Right renal pelvis (tissue), 4 donors: ENCODE data around the gene PPIF. TPM values are rescaled to one million over a fixed set of nuclear protein-coding genes. Genes with fewer than 3 reads are reported as not detected.

Source experiments
- DNase-seq, 4 donors: peaks; one replicate each; pipeline ENCODE4 v3.0.0-alpha.2; 2013; ENCODE audit warnings: low read depth in 4 of 4, low spot score in 3 of 4, missing footprints in 1 of 4
- polyA plus RNA-seq, 4 donors: library from polyadenylated mRNA; unstranded; fragments of 120-200 nt; gene quantifications; one replicate each; pipeline ENCODE4 v1.2.1, GENCODE V29; 2013; ENCODE audit not compliant: insufficient read length in 4 of 4

The PPIF gene
- polyA plus RNA-seq, 4 donors: 67.4 to 73.9 (median 69.2) TPM

- no peak for DNase-seq
Observed at GRCh38 chr10:79346388-79347225, 662 bp upstream of the PPIF start.

- no peak for DNase-seq
Observed at GRCh38 chr10:79347894-79348639, 798 bp downstream of the PPIF start.

- no peak for DNase-seq
Observed at GRCh38 chr10:79348640-79348988, 1.3 kb downstream of the PPIF start.

DNA sequence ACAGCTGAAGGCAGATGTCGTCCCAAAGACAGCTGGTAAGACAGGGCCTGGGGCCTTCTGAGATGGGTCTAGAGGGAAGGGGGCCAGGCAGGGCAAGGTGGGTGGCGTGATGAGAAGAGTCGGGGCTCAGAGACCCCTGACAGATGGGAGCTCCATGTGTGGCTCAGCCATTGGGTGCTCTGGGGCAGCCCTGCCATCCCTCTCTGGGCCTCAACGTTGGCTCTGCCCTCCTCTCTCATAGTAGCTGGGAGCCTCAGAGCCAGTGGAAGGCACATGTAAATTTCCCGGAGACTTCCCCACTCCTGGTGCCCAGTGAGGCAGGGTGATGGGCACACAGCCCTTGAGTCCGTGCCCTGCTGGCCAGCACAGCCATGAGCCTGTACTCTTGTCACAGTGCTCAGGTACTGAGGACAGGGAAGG is 1.8 kb downstream of the PPIF start:
- no peak for DNase-seq

DNA sequence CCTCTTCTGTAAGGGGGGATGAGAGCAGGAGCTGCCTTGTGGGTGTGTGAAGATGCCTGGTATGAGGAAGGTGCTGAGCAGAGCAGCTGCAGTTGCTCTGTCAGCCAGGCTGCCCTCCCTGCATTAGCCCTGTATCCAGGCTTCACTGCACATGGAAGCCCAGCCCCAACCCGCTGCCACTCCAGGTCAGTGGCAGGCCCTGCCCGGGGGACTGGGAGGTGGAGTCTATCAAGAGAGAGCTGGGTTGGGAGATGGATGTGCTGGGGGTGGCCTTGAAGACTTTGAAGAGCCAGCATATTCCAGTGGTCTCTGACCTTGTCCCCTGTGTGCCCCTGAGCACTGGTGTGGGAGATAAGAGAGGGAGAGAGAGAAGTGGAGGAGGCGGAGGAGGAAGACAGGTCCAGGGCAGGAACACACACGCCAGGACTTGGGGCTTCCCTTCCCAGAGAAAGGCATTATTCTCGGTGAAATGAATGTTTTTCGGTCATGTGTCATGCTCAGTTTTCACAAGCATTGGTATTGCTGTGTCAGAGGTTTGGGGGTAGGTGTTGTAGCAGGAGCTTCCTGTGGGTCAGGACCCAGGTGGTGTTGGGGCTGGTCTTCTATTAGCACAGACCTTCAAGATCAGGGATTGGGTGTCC is 2.6 kb downstream of the PPIF start:
- DNase-seq: no peak

- no peak for DNase-seq
Observed at GRCh38 chr10:79350407-79351154, 3.3 kb downstream of the PPIF start.

- DNase-seq: no peak
Observed at GRCh38 chr10:79351332-79351731, 4.1 kb downstream of the PPIF start.

GRCh38 chr10:79352035-79352877 is 5.0 kb downstream of the PPIF start:
- no peak for DNase-seq

DNA sequence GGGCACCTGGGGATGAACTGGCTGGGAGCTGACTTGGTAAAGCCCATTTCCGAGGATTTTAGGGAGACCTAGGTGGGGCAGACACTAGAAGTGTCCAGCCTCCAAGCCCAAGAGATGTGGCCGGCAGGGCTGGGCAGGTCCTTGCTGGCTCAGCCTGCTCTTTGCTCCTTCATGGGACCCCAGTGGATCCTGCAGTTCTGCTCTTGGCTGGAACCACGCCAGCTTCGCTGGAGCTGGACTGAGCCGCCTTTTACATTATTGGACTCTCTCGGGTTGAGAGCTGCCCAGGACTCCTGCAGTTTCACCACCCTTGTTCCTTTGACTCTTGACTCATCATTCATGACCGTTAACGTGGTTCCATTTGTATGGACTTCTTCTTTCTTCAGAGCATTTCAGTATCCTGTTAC is 5.7 kb downstream of the PPIF start:
- DNase-seq: no peak

GRCh38 chr10:79353726-79354125 is 6.5 kb downstream of the PPIF start:
- DNase-seq: no peak

- DNase-seq: no peak
Observed at GRCh38 chr10:79354141-79354540, 6.9 kb downstream of the PPIF start.

- no peak for DNase-seq
Observed at GRCh38 chr10:79354615-79355014, 7.3 kb downstream of the PPIF start.

- DNase-seq: no peak
Observed at GRCh38 chr10:79355420-79356017, 8.2 kb downstream of the PPIF start.

- no peak for DNase-seq
Observed at GRCh38 chr10:79356104-79356503, 8.8 kb downstream of the PPIF start.

DNA sequence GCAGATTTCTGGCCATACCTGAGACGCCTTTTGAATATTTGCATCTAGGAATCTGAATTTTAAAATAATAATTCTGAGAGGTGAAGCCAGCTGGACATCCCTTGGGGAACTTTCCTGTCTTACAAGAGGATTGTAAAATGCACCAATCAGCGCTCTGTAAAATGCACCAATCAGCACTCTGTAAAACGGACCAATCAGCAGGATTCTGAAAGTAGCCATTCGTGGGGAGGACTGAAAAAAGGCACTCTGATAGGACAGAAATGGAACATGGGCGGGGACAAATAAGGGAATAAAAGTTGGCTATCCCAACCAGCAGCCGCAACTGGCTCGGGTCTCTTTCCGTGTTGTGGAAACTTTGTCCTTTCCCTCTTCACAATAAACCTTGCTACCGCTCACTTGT is 9.9 kb downstream of the PPIF start:
- no peak for DNase-seq

DNA sequence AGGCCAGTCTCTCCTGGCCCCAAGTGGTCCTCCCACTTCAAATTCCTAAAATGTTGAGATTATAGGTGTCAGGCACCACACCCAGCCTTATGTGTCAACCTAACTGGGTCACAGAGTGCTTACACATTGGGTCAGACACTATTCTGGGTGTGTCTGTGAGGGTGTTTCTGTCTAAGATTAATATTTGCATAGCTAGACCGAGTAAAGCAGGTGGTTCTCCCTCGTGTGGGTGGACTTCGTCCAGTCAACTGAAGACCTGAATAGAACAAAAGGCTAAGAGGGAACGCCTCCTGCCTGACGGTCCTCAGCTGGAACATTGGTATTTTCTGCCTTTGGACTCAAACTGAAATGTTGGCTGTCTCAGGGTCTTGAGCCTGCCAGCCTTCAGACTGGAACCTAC is 11.5 kb downstream of the PPIF start:
- DNase-seq: no peak

DNA sequence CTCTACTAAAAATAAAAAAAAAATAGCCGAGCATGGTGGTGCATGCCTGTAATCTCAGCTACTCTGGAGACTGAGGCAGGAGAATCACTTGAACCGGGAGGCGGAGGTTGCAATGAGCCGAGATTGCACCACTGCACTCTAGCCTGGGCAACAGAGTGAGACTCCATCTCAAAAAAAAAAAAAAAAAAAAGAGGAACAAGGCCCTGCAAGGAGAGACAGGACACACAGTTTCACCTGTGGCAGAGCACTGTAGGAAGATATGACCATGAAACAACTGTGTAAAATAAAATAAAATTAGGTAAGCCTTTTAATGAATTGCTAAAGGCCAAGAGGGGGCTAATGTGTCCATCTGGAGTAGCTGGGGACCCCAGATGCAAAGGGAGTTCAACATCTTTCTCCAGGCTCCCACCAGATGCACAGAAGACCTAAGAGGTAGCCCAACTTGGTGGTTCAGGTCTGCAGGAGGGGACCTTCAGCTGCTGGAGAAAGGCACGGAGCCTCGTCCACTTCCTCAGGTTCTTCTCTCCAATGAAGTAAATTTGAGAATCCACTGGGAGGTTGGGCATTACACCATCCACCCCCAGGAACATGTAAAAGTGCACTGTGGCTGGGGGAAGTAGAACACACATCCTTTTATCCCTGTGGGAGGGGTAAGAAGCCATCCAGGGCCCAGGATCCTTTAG is 12.7 kb downstream of the PPIF start:
- no peak for DNase-seq

- no peak for DNase-seq
Observed at GRCh38 chr10:79360499-79361342, 13.5 kb downstream of the PPIF start.
